Stimulated activated CD4-positive, alpha-beta T cell treated with anti-CD3 and anti-CD28 coated beads, TNF-alpha, amount 100 ng/mL, for 1 hour (primary cell): Measurements from ENCODE around the gene SNRNP35.
"Not testable (repeated sequence)": the region's sequence is repeated elsewhere in the genome, so short reads cannot be mapped to it uniquely, and the experiment has no call there.

ENCODE experiments used
- DNase-seq, 3 donors: peaks; one replicate each; pipeline ENCODE4 v3.0.0-alpha.2; 2020; ENCODE audit warnings: low read depth in 3 of 3, low spot score in 1 of 3

SNRNP35 gene

GRCh38 chr12:123446333-123446713 lies 11.6 kb upstream of the SNRNP35 start:
- no peak for DNase-seq

GRCh38 chr12:123449249-123449733 lies 8.6 kb upstream of the SNRNP35 start:
- DNase-seq: no peak

- no peak for DNase-seq
Observed at GRCh38 chr12:123449856-123450255, 8.1 kb upstream of the SNRNP35 start.

GRCh38 chr12:123450636-123451035 lies 7.3 kb upstream of the SNRNP35 start:
- no peak for DNase-seq

GRCh38 chr12:123452276-123452550 lies 5.7 kb upstream of the SNRNP35 start:
- not testable (repeated sequence) for DNase-seq

GRCh38 chr12:123453165-123453564 lies 4.8 kb upstream of the SNRNP35 start:
- no peak for DNase-seq

- DNase-seq: not testable (repeated sequence)
Observed at GRCh38 chr12:123463174-123463573, 5.2 kb downstream of the SNRNP35 start.

GRCh38 chr12:123465084-123465483 lies 7.1 kb downstream of the SNRNP35 start:
- no peak for DNase-seq

- DNase-seq: no peak
Observed at GRCh38 chr12:123468786-123469185, 10.8 kb downstream of the SNRNP35 start.

GRCh38 chr12:123469978-123470377 lies 12.0 kb downstream of the SNRNP35 start:
- DNase-seq: no peak

- no peak for DNase-seq
Observed at GRCh38 chr12:123471374-123472068, 13.6 kb downstream of the SNRNP35 start.

- DNase-seq: no peak
Observed at GRCh38 chr12:123472438-123472849, 14.5 kb downstream of the SNRNP35 start.

GRCh38 chr12:123474485-123475245 lies 16.7 kb downstream of the SNRNP35 start:
- DNase-seq: no peak

- DNase-seq: no peak
Observed at GRCh38 chr12:123475246-123475703, 17.3 kb downstream of the SNRNP35 start.

- DNase-seq: no peak
Observed at GRCh38 chr12:123478069-123478468, 20.1 kb downstream of the SNRNP35 start.

GRCh38 chr12:123478762-123479161 lies 20.8 kb downstream of the SNRNP35 start:
- DNase-seq: no peak

- no peak for DNase-seq
Observed at GRCh38 chr12:123479442-123480180, 21.7 kb downstream of the SNRNP35 start.

GRCh38 chr12:123481251-123481650 lies 23.3 kb downstream of the SNRNP35 start:
- not testable (repeated sequence) for DNase-seq

- no peak for DNase-seq
Observed at GRCh38 chr12:123482876-123483275, 24.9 kb downstream of the SNRNP35 start.

- DNase-seq: no peak
Observed at GRCh38 chr12:123483602-123484248, 25.8 kb downstream of the SNRNP35 start.

- no peak for DNase-seq
Observed at GRCh38 chr12:123485756-123486155, 27.8 kb downstream of the SNRNP35 start.
